MM.1S (cell line): Measurements from ENCODE around the gene QTRT2.

Experiments used
- DNase-seq: peaks from one replicate; pipeline ENCODE4 v3.0.0-alpha.2; 2015
- H2AFZ ChIP-seq: fragments of 300-600 bp; sonication (generic); 2 replicates; pipeline ENCODE4 v1.6.0; 2016; ENCODE audit warnings: antibody characterized with exemption, low read length
- H3F3A ChIP-seq: fragments of 300-600 bp; sonication (generic); 2 replicates; pipeline ENCODE4 v1.6.1; 2016; ENCODE audit warnings: mild to moderate bottlenecking, antibody characterized with exemption, low read length, moderate library complexity, mixed read lengths; ENCODE audit not compliant: insufficient read depth
- H3K27ac ChIP-seq: fragments of 300-600 bp; sonication (generic); 2 replicates; pipeline ENCODE4 v1.5.1; 2016; ENCODE audit warnings: mild to moderate bottlenecking, low read length
- H3K27me3 ChIP-seq: fragments of 300-600 bp; sonication (generic); replicated peaks from 2 replicates; pipeline ENCODE4 v1.6.0; 2016; ENCODE audit warnings: low read length; ENCODE audit not compliant: insufficient read depth
- H3K36me3 ChIP-seq: fragments of 300-600 bp; sonication (generic); replicated peaks from 2 replicates; pipeline ENCODE4 v1.6.1; 2016; ENCODE audit warnings: mild to moderate bottlenecking, low read length, mixed read lengths; ENCODE audit not compliant: insufficient read depth
- H3K4me1 ChIP-seq: fragments of 300-600 bp; sonication (generic); 2 replicates; pipeline ENCODE4 v1.6.1; 2016; ENCODE audit warnings: low read length, mixed read lengths
- H3K4me2 ChIP-seq: fragments of 300-600 bp; sonication (generic); 2 replicates; pipeline ENCODE4 v1.6.0; 2016; ENCODE audit warnings: low read depth, low read length
- H3K4me3 ChIP-seq: fragments of 300-600 bp; sonication (generic); 2 replicates; pipeline ENCODE4 v1.5.1; 2016; ENCODE audit warnings: low read length, mixed read lengths
- H3K79me2 ChIP-seq: fragments of 300-600 bp; sonication (generic); 2 replicates; pipeline ENCODE4 v1.6.1; 2016; ENCODE audit warnings: mixed run types, low read length, mixed read lengths
- H3K9ac ChIP-seq: fragments of 300-600 bp; sonication (generic); 2 replicates; pipeline ENCODE4 v1.6.1; 2016; ENCODE audit warnings: low read length, mixed read lengths
- H3K9me2 ChIP-seq: fragments of 300-600 bp; sonication (generic); replicated peaks from 2 replicates; pipeline ENCODE4 v1.6.1; 2016; ENCODE audit warnings: mild to moderate bottlenecking, low read length, mixed read lengths; ENCODE audit not compliant: insufficient read depth
- H3K9me3 ChIP-seq: fragments of 300-600 bp; sonication (generic); replicated peaks from 2 replicates; pipeline ENCODE4 v1.6.1; 2016; ENCODE audit warnings: mild to moderate bottlenecking, low read length, mixed read lengths; ENCODE audit not compliant: insufficient read depth
- H4K20me1 ChIP-seq: fragments of 300-600 bp; sonication (generic); 2 replicates; pipeline ENCODE4 v1.6.1; 2016; ENCODE audit warnings: mild to moderate bottlenecking, low read length, moderate library complexity, mixed read lengths; ENCODE audit not compliant: insufficient read depth
- CTCF ChIP-seq: fragments of 300-600 bp; sonication (generic); IDR thresholded peaks from 2 replicates; pipeline ENCODE4 v1.5.1; 2016; ENCODE audit warnings: antibody characterized with exemption, low read length, mixed read lengths
- EZH2 ChIP-seq: fragments of 300-600 bp; sonication (generic); optimal IDR thresholded peaks from 2 replicates; pipeline ENCODE3; 2017; ENCODE audit warnings: low read depth, mild to moderate bottlenecking, antibody characterized with exemption, low read length, mixed read lengths
- EZH2phosphoT487 ChIP-seq: fragments of 300-600 bp; sonication (generic); IDR thresholded peaks from 2 replicates; pipeline ENCODE4 v1.6.1; 2018; ENCODE audit warnings: antibody characterized with exemption, low read length

Gene QTRT2

DNA sequence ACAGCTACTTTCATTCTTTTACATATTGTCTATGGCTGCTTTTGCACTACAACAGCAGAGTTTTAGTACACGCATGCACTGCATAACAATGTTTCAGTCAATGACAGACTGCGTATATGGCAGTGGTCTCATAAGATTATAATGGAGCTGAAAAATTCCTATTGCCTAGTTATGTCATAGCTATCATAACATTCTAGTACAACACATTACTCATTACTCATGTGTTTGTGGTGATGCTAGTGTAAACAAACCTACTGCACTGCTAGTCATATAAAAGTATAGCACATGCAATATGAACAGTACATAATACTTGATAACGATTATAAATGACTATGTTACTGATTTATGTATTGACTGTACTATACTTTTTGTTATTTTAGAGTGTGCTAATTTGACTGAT is 47.9 kb downstream of the QTRT2 start:
- no peaks in the 10 kb centered on the region for H3K36me3 ChIP-seq
- DNase-seq: no peak
- TF ChIP-seq CTCF (no peak), EZH2phosphoT487 (no peak), EZH2 (no peak)
- H3K79me2 ChIP-seq: no peaks in the 10 kb centered on the region
- no peak overlapping the region for H3K4me3 ChIP-seq
- no peak overlapping the region for H3K9ac ChIP-seq
- no peaks in the 10 kb centered on the region for H4K20me1 ChIP-seq
- H3K27ac ChIP-seq: no peak overlapping the region
- H3F3A ChIP-seq: no peaks in the 10 kb centered on the region
- H3K27me3 ChIP-seq: no peaks in the 10 kb centered on the region
- no peaks in the 10 kb centered on the region for H3K9me3 ChIP-seq
- H2AFZ ChIP-seq: no peak overlapping the region
- no peaks in the 10 kb centered on the region for H3K4me1 ChIP-seq
- no peak overlapping the region for H3K4me2 ChIP-seq
- H3K9me2 ChIP-seq: no peaks in the 10 kb centered on the region

GRCh38 chr3:114108137-114108536 is 51.6 kb downstream of the QTRT2 start:
- DNase-seq: no peak
- Histone ChIP-seq H3K4me2 (no peak overlapping the region), H3K4me1 (no peaks in the 10 kb centered on the region), H3K9ac (no peak overlapping the region), H3K36me3 (no peaks in the 10 kb centered on the region), H3K4me3 (no peak overlapping the region), H4K20me1 (no peaks in the 10 kb centered on the region), H3K9me3 (no peaks in the 10 kb centered on the region), H3K9me2 (no peaks in the 10 kb centered on the region), H3K27me3 (no peaks in the 10 kb centered on the region), H2AFZ (no peak overlapping the region), H3F3A (no peaks in the 10 kb centered on the region), H3K79me2 (no peaks in the 10 kb centered on the region), H3K27ac (no peak overlapping the region)
- no peak for TF ChIP-seq EZH2
- TF ChIP-seq EZH2phosphoT487: no peak
- TF ChIP-seq CTCF: no peak

- Histone ChIP-seq H3K4me3 (no peak overlapping the region), H3K9ac (no peak overlapping the region), H3K4me2 (no peak overlapping the region), H3K27ac (no peak overlapping the region), H3K4me1 (no peaks in the 10 kb centered on the region), H3K9me3 (no peaks in the 10 kb centered on the region), H3K27me3 (no peaks in the 10 kb centered on the region), H3K79me2 (no peaks in the 10 kb centered on the region), H3K36me3 (no peaks in the 10 kb centered on the region), H3K9me2 (no peaks in the 10 kb centered on the region), H2AFZ (no peak overlapping the region), H4K20me1 (no peaks in the 10 kb centered on the region), H3F3A (no peaks in the 10 kb centered on the region)
- no peak for TF ChIP-seq EZH2
- TF ChIP-seq EZH2phosphoT487: no peak
- TF ChIP-seq CTCF: no peak
- DNase-seq: no peak
Observed at GRCh38 chr3:114110439-114110838, 53.9 kb downstream of the QTRT2 start.
